CD8-positive, alpha-beta memory T cell (primary cell): Measurements from ENCODE around the gene AMPD3. TPM values are rescaled to one million over a fixed set of nuclear protein-coding genes. Genes with fewer than 3 reads are reported as not detected.

Experiments used
- CTCF ChIA-PET: fragments of 350-600 bp; sonication (Branson Sonifier 250); formaldehyde crosslinking; loops from one replicate; lab custom pipeline; 2021; ENCODE audit warnings: antibody characterized with exemption; lab: Charles Lee
- POLR2A ChIA-PET: fragments of 350-600 bp; sonication (Branson Sonifier 250); formaldehyde crosslinking; loops from one replicate; lab custom pipeline; 2021; ENCODE audit warnings: antibody characterized with exemption; lab: Charles Lee
- DNase-seq, 5 donors: peaks; one replicate each; pipeline versions ENCODE4 v3.0.0 to v3.0.0-alpha.2; 2020 to 2022; ENCODE audit warnings: mixed read lengths in 1 of 5
- H3K27ac ChIP-seq: one replicate; pipeline ENCODE4 v1.7.0; 2013; ENCODE audit warnings: low read depth, mild to moderate bottlenecking, low read length, moderate library complexity
- H3K27me3 ChIP-seq: 2 replicates; pipeline ENCODE4 v1.7.0; 2013; ENCODE audit warnings: low read length, mild to moderate bottlenecking; ENCODE audit not compliant: insufficient read depth, poor library complexity, severe bottlenecking
- H3K36me3 ChIP-seq: 2 replicates; pipeline ENCODE4 v1.7.0; 2013; ENCODE audit warnings: mild to moderate bottlenecking, low read length, moderate library complexity; ENCODE audit not compliant: insufficient read depth
- H3K4me1 ChIP-seq: 2 replicates; pipeline ENCODE4 v1.7.0; 2013; ENCODE audit warnings: mild to moderate bottlenecking, low read length, moderate library complexity; ENCODE audit not compliant: insufficient read depth
- H3K4me3 ChIP-seq: 2 replicates; pipeline ENCODE4 v1.7.0; 2013; ENCODE audit warnings: mild to moderate bottlenecking, low read length
- H3K9me3 ChIP-seq: 2 replicates; pipeline ENCODE4 v1.7.0; 2013; ENCODE audit warnings: mild to moderate bottlenecking, low read length
- H3K27ac Mint-ChIP-seq, 8 donors: one replicate each; pipeline ENCODE4 v1.8.0; 2020 to 2021; ENCODE audit warnings: mixed read lengths in 8 of 8, mild to moderate bottlenecking in 6 of 8, inconsistent platforms in 3 of 8, moderate library complexity in 3 of 8
- H3K27me3 Mint-ChIP-seq, 2 donors: one replicate each; pipeline ENCODE4 v1.8.0; 2020 to 2021; ENCODE audit warnings: mixed read lengths in 2 of 2, mild to moderate bottlenecking in 1 of 2, moderate library complexity in 1 of 2
- H3K36me3 Mint-ChIP-seq, 3 donors: one replicate each; pipeline ENCODE4 v1.8.0; 2020 to 2021; ENCODE audit warnings: mixed read lengths in 3 of 3, inconsistent platforms in 1 of 3, mild to moderate bottlenecking in 1 of 3
- H3K4me1 Mint-ChIP-seq, 3 donors: one replicate each; pipeline ENCODE4 v1.8.0; 2020 to 2021; ENCODE audit warnings: mixed read lengths in 3 of 3, inconsistent platforms in 1 of 3, mild to moderate bottlenecking in 1 of 3
- H3K4me3 Mint-ChIP-seq, 7 donors: one replicate each; pipeline ENCODE4 v1.8.0; 2020 to 2021; ENCODE audit warnings: mixed read lengths in 7 of 7, mild to moderate bottlenecking in 6 of 7, moderate library complexity in 4 of 7, inconsistent platforms in 2 of 7
- H3K9me3 Mint-ChIP-seq, 5 donors: one replicate each; pipeline ENCODE4 v1.8.0; 2020 to 2022; ENCODE audit warnings: mixed read lengths in 5 of 5, mild to moderate bottlenecking in 3 of 5, moderate library complexity in 2 of 5, inconsistent platforms in 1 of 5
- polyA plus RNA-seq: library from polyadenylated mRNA; unstranded; fragments of 300-500 nt; fragmentation: Illumina TruSeq; gene quantifications from one replicate; pipeline ENCODE4 v1.2.3, GENCODE V29; 2021
- total RNA-seq, 2 experiments: library from RNA; stranded (reverse); gene quantifications; one replicate each; pipeline ENCODE4 v1.2.3, GENCODE V29; 2021

The AMPD3 gene
- total and polyA plus RNA-seq, 3 experiments from 2014 or later: 10.8 to 12.2 (median 12.0) TPM

DNA sequence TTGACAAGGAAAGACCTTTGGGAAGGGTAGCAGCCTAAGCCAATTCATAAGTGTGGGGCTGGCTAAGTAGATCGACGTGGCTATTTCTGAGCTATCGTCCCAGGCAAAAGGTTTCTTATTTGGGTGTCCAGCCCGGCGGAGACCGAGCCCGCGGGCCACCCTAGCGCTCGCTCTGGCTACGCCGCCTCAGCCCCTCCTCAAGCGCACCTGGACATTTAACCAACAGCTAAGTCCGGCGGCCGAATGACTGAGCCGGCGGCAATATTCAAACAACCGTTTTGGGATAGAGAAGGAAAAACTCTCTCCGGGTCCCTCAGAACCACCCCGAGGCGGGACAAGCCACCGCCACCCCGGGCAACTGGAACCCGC, 85.5 kb downstream of the AMPD3 start:
- Mint-ChIP-seq H3K9me3 (no peaks in the 10 kb centered on the region), H3K4me3 (peak overlapping the region; percentile 87 to 96 (median 90)), H3K4me1 (peaks cover 20 to 36% (median 25%) of the 10 kb centered on the region in 3 donors), H3K27me3 (peaks cover 2 to 3% of the 10 kb centered on the region in 2 donors), H3K36me3 (peaks cover 0 to 3% (median 2%) of the 10 kb centered on the region in 3 donors), H3K27ac (peak overlapping the region; percentile 78 to 96 (median 92))
- ChIA-PET CTCF (interaction anchor here (0.7 to 3.2 kb wide), 37 partner anchors 9 to 237 kb away, joined by 3 to 27 read pairs (median 4); partner anchors contain the start of gene AMPD3), POLR2A (interaction anchor here (0.9 to 2.1 kb wide), 7 partner anchors 8 to 268 kb away, joined by 3 to 9 read pairs (median 4); partner anchors contain the start of genes CTR9 and EIF4G2)
- Histone ChIP-seq H3K4me3 (peak overlapping the region; percentile 76), H3K4me1 (peaks cover 15% of the 10 kb centered on the region), H3K27ac (peak overlapping the region; percentile 80), H3K9me3 (no peaks in the 10 kb centered on the region), H3K27me3 (no peaks in the 10 kb centered on the region), H3K36me3 (no peaks in the 10 kb centered on the region)
- no peak for DNase-seq

DNA sequence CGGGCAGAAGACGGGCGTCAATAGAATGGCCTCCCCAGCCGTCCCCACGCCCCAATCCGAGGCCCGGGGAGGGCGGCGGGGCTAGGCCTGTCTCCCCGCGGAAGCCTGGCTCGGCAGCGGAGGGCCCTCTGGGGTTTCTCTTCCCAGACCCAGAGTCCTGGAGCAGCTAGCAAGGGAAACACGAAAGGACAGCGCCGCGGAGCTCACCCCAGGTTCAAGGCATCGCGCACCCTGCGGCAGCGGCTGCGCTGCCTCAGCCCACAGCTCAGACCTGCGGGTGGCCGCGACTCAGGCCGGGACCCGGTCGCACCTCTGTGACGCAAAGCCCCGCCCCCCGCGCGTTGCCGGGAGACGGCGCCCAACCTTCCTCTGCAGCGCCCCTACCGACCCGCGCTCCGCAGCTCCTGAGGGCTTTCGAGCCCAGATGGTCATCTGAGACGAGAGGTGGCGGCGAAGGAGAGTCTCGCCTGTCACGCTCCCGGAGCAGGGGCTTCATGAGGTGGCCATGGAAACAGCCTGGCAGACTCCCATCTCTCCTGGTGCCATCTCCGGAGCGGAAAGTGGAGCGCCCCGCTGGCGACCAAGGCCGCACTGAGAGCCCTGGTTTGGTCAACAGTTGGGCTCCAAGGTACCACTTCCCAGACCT, 86.0 kb downstream of the AMPD3 start, which contains the start of gene RNF141:
Gene RNF141 (minus strand): TSS at position 273 of the 646 bp plus-strand sequence. CDS start 7,029 bp downstream, outside the sequence.
- H3K4me1 Mint-ChIP-seq: peaks cover 17 to 33% (median 22%) of the 10 kb centered on the region in 3 donors
- peak; percentile 91 to 94 (median 93) for DNase-seq
- H3K27ac ChIP-seq: peak within 1 kb of the TSS; percentile 80
- peak within 1 kb of the TSS; percentile 76 for H3K4me3 ChIP-seq
- H3K27ac Mint-ChIP-seq: peak within 1 kb of the TSS; percentile 83 to 96 (median 93)
- H3K27me3 Mint-ChIP-seq: peaks cover 2 to 3% of the 10 kb centered on the region in 2 donors
- ChIA-PET POLR2A (interaction anchor here (0.9 to 2.1 kb wide), 7 partner anchors 8 to 268 kb away, joined by 3 to 9 read pairs (median 4); partner anchors contain the start of genes CTR9 and EIF4G2), CTCF (interaction anchor here (0.7 to 3.2 kb wide), 38 partner anchors 9 to 237 kb away, joined by 3 to 27 read pairs (median 4); partner anchors contain the start of gene AMPD3)
- no peaks in the 10 kb centered on the region for H3K9me3 ChIP-seq
- peaks cover 0 to 3% (median 1%) of the 10 kb centered on the region in 3 donors for H3K36me3 Mint-ChIP-seq
- no peaks in the 10 kb centered on the region for H3K9me3 Mint-ChIP-seq
- H3K36me3 ChIP-seq: no peaks in the 10 kb centered on the region
- peak within 1 kb of the TSS; percentile 87 to 96 (median 90) for H3K4me3 Mint-ChIP-seq
- H3K27me3 ChIP-seq: no peaks in the 10 kb centered on the region
- peaks cover 15% of the 10 kb centered on the region for H3K4me1 ChIP-seq

DNA sequence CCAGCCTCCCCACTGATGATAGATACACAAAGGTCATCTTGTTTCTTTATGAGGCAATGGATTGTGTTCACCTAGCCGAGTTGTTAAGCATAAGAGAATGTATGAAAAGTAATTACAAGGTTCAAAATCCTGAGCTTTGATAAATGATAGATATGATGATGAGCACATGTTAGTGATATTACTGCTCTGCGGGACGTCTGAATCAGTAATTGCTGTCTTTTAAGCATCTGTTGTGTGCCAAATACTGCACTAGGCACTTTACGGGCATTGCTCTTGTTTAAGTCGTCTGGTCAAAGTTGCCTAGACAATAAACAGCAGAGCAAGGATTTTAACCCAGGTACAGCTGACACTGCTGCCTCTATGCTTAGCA, 86.5 kb downstream of the AMPD3 start:
- peaks cover 0 to 3% (median 0%) of the 10 kb centered on the region in 3 donors for H3K36me3 Mint-ChIP-seq
- Histone ChIP-seq H3K27me3 (no peaks in the 10 kb centered on the region), H3K9me3 (no peaks in the 10 kb centered on the region), H3K4me3 (peak overlapping the region; percentile 76), H3K27ac (peak overlapping the region; percentile 80), H3K36me3 (no peaks in the 10 kb centered on the region), H3K4me1 (peaks cover 15% of the 10 kb centered on the region)
- POLR2A ChIA-PET: interaction anchor here (0.6 to 2.1 kb wide), 5 partner anchors 9 to 267 kb away, joined by 3 to 9 read pairs (median 4); partner anchors contain the start of gene EIF4G2
- CTCF ChIA-PET: interaction anchor here (0.9 to 3.2 kb wide), 30 partner anchors 10 to 238 kb away, joined by 3 to 27 read pairs (median 5); partner anchors contain the start of gene AMPD3
- no peaks in the 10 kb centered on the region for H3K9me3 Mint-ChIP-seq
- H3K27me3 Mint-ChIP-seq: peaks cover 2 to 3% of the 10 kb centered on the region in 2 donors
- peak overlapping the region; percentile 87 to 96 (median 90) for H3K4me3 Mint-ChIP-seq
- H3K4me1 Mint-ChIP-seq: peaks cover 16 to 30% (median 20%) of the 10 kb centered on the region in 3 donors
- peak overlapping the region; percentile 83 to 96 (median 93) for H3K27ac Mint-ChIP-seq
- no peak for DNase-seq

DNA sequence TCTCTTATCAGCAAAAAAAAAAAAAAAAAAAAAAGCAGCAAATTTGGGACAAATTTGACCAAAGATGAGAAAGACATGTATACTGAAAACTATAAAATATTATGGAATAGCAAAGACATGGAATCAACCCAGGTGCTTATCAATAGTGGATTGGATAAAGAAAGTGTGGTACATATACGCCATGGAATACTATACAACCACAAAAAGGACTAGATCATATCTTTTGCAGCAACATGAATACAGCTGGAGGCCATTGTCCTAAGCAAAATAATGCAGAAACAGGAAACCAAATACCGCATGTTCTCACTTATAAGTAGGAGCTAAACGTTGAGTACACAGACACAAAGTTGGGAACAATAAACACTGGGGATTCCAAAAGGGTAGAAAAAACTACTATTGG, 87.7 kb downstream of the AMPD3 start:
- CTCF ChIA-PET: interaction anchor here (1.4 to 3.2 kb wide), 3 partner anchors 11 to 137 kb away, joined by 3 to 27 read pairs (median 19); partner anchors contain the start of gene AMPD3
- Mint-ChIP-seq H3K9me3 (no peaks in the 10 kb centered on the region), H3K27ac (no peak overlapping the region), H3K4me3 (peak overlapping the region in 1 of 7 donors; percentile 16), H3K4me1 (peaks cover 16 to 24% (median 20%) of the 10 kb centered on the region in 3 donors), H3K27me3 (peaks cover 2 to 6% of the 10 kb centered on the region in 2 donors), H3K36me3 (peaks cover 0 to 3% (median 0%) of the 10 kb centered on the region in 3 donors)
- H3K4me1 ChIP-seq: peaks cover 15% of the 10 kb centered on the region
- H3K9me3 ChIP-seq: no peaks in the 10 kb centered on the region
- H3K36me3 ChIP-seq: no peaks in the 10 kb centered on the region
- H3K27me3 ChIP-seq: no peaks in the 10 kb centered on the region
- no peak overlapping the region for H3K4me3 ChIP-seq
- POLR2A ChIA-PET: no interaction called here
- no peak for DNase-seq
- H3K27ac ChIP-seq: no peak overlapping the region

GRCh38 chr11:10543782-10544181, 88.7 kb downstream of the AMPD3 start:
- H3K9me3 Mint-ChIP-seq: no peaks in the 10 kb centered on the region
- H3K36me3 Mint-ChIP-seq: peaks cover 0 to 3% (median 0%) of the 10 kb centered on the region in 3 donors
- Histone ChIP-seq H3K27me3 (no peaks in the 10 kb centered on the region), H3K36me3 (no peaks in the 10 kb centered on the region), H3K9me3 (no peaks in the 10 kb centered on the region), H3K4me3 (no peak overlapping the region), H3K4me1 (peaks cover 15% of the 10 kb centered on the region), H3K27ac (no peak overlapping the region)
- H3K4me3 Mint-ChIP-seq: no peak overlapping the region
- H3K27me3 Mint-ChIP-seq: peaks cover 4 to 15% of the 10 kb centered on the region in 2 donors
- peak in 1 of 5 donors; percentile 46 for DNase-seq
- CTCF ChIA-PET: interaction anchor here (1.4 kb wide), 1 partner anchor 138 kb away, joined by 3 read pairs; no protein-coding TSS in a partner anchor
- H3K27ac Mint-ChIP-seq: peak overlapping the region in 1 of 8 donors; percentile 29
- peaks cover 16 to 22% (median 20%) of the 10 kb centered on the region in 3 donors for H3K4me1 Mint-ChIP-seq
- POLR2A ChIA-PET: no interaction called here

- H3K27ac ChIP-seq: no peak overlapping the region
- H3K36me3 ChIP-seq: no peaks in the 10 kb centered on the region
- Mint-ChIP-seq H3K9me3 (no peaks in the 10 kb centered on the region), H3K27me3 (peaks cover 4 to 20% of the 10 kb centered on the region in 2 donors), H3K4me3 (peak overlapping the region in 1 of 7 donors; percentile 15), H3K4me1 (peaks cover 11 to 14% (median 14%) of the 10 kb centered on the region in 3 donors), H3K36me3 (peaks cover 0 to 3% (median 0%) of the 10 kb centered on the region in 3 donors), H3K27ac (no peak overlapping the region)
- CTCF ChIA-PET: no interaction called here
- POLR2A ChIA-PET: no interaction called here
- no peak for DNase-seq
- peaks cover 13% of the 10 kb centered on the region for H3K4me1 ChIP-seq
- no peak overlapping the region for H3K4me3 ChIP-seq
- no peaks in the 10 kb centered on the region for H3K9me3 ChIP-seq
- H3K27me3 ChIP-seq: no peaks in the 10 kb centered on the region
These were observed 89.7 kb downstream of the AMPD3 start for GRCh38 chr11:10544491-10545465.

GRCh38 chr11:10550503-10551289, 95.6 kb downstream of the AMPD3 start:
- ChIA-PET CTCF (interaction anchor here (1.7 kb wide), 1 partner anchor 9 kb away, joined by 4 read pairs; the partner anchor contains the start of gene RNF141), POLR2A (no interaction called here)
- Mint-ChIP-seq H3K9me3 (peaks cover 2 to 12% (median 4%) of the 10 kb centered on the region in 5 donors), H3K27ac (no peak overlapping the region), H3K4me1 (no peaks in the 10 kb centered on the region), H3K4me3 (no peak overlapping the region), H3K27me3 (peaks cover 12 to 56% of the 10 kb centered on the region in 2 donors), H3K36me3 (no peaks in the 10 kb centered on the region)
- Histone ChIP-seq H3K27me3 (no peaks in the 10 kb centered on the region), H3K9me3 (no peaks in the 10 kb centered on the region), H3K4me1 (no peaks in the 10 kb centered on the region), H3K36me3 (no peaks in the 10 kb centered on the region), H3K4me3 (no peak overlapping the region), H3K27ac (no peak overlapping the region)
- no peak for DNase-seq
